Activated B cell treated with CpG ODN at 0.5 μM for 24 hours (primary cell): ENCODE data around the gene HMOX1. TPM values are rescaled to one million over a fixed set of nuclear protein-coding genes. Genes with fewer than 3 reads are reported as not detected.

Source experiments
- ATAC-seq: fragments of 200-7000 bp; cut with Tn5 transposase; one replicate; pipeline ENCODE4 v1.10.0; 2021; ENCODE audit warnings: low read depth, mild to moderate bottlenecking, moderate library complexity
- CTCF ChIA-PET: fragments of 350-600 bp; sonication (Branson Sonifier 250); formaldehyde crosslinking; loops from one replicate; lab custom pipeline; 2021; ENCODE audit warnings: antibody characterized with exemption; lab: Charles Lee
- POLR2A ChIA-PET: fragments of 350-600 bp; sonication (Branson Sonifier 250); formaldehyde crosslinking; loops from one replicate; lab custom pipeline; 2021; ENCODE audit warnings: antibody characterized with exemption; lab: Charles Lee
- DNase-seq: peaks from one replicate; pipeline ENCODE4 v3.0.0; 2022
- H3K27ac Mint-ChIP-seq: one replicate; pipeline ENCODE4 v1.8.0; 2020; ENCODE audit warnings: mixed read lengths
- H3K27me3 Mint-ChIP-seq: one replicate; pipeline ENCODE4 v1.8.0; 2021; ENCODE audit warnings: mixed read lengths
- H3K36me3 Mint-ChIP-seq: one replicate; pipeline ENCODE4 v1.8.0; 2021; ENCODE audit warnings: low read depth, mixed read lengths
- H3K4me1 Mint-ChIP-seq: one replicate; pipeline ENCODE4 v1.8.0; 2021; ENCODE audit warnings: mixed read lengths
- H3K4me3 Mint-ChIP-seq: one replicate; pipeline ENCODE4 v1.8.0; 2020; ENCODE audit warnings: mild to moderate bottlenecking, mixed read lengths
- H3K9me3 Mint-ChIP-seq: one replicate; pipeline ENCODE4 v1.8.0; 2020; ENCODE audit warnings: mixed read lengths
- intact Hi-C: fragments of 100-400 bp; cut with micrococcal nuclease; formaldehyde crosslinking; loops from one replicate; pipeline ENCODE4 v1.15.1; 2024
- total RNA-seq: library from RNA; stranded (reverse); gene quantifications from 2 replicates; pipeline ENCODE4 v1.2.3, GENCODE V29; 2022
- TF ChIP-seq, protein P1 (sequence below): fragments of 200-600 bp; IDR thresholded peaks from one replicate; pipeline ENCODE4 v1.8.0; 2022; ENCODE audit warnings: antibody characterized with exemption, mild to moderate bottlenecking

The HMOX1 gene
- total RNA-seq, 1 donor from 2014 or later: 13.3 TPM

DNA sequence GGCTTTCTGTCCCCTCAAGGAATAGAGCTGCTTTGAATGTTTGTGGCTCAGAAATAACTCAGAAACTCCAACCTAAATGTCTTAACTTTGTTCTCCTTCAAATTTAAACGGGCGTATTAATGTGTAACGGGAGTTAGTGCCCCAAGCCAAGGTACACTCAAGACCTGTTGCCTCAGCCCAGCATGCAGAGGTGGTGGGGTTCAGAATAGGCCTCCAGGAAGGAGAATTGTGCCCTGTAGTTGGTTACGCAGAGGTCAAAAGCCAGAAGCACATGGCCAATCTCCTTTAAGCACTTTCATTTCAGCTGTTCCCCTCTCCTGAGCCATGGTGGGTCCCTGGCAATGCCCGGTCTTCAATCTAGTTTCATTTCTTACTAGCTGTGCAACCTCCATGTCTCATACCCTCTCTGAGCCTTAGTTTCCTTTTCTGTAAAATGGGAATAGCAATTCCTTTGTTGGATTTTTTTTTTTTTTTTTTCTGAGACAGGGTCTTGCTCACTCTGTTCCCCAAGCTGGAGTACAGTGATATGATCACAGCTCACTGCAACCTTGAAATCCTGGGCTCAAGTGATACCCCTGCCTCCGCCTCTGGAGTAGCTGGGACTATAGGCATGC is 4.2 kb downstream of the HMOX1 start:
- Mint-ChIP-seq H3K9me3 (no peaks in the 10 kb centered on the region), H3K36me3 (peaks cover 7% of the 10 kb centered on the region), H3K27ac (no peak overlapping the region), H3K27me3 (no peaks in the 10 kb centered on the region), H3K4me3 (no peak overlapping the region), H3K4me1 (peaks cover 14% of the 10 kb centered on the region)
- ATAC-seq (no peak), DNase-seq (no peak)
- intact Hi-C loops: no loop called here
- ChIA-PET POLR2A (no interaction called here), CTCF (interaction anchor here (0.8 to 1.0 kb wide), 3 partner anchors 12 to 45 kb away, joined by 3 to 4 read pairs (median 3); no protein-coding TSS in a partner anchor)
- TF ChIP-seq, protein P1, sequence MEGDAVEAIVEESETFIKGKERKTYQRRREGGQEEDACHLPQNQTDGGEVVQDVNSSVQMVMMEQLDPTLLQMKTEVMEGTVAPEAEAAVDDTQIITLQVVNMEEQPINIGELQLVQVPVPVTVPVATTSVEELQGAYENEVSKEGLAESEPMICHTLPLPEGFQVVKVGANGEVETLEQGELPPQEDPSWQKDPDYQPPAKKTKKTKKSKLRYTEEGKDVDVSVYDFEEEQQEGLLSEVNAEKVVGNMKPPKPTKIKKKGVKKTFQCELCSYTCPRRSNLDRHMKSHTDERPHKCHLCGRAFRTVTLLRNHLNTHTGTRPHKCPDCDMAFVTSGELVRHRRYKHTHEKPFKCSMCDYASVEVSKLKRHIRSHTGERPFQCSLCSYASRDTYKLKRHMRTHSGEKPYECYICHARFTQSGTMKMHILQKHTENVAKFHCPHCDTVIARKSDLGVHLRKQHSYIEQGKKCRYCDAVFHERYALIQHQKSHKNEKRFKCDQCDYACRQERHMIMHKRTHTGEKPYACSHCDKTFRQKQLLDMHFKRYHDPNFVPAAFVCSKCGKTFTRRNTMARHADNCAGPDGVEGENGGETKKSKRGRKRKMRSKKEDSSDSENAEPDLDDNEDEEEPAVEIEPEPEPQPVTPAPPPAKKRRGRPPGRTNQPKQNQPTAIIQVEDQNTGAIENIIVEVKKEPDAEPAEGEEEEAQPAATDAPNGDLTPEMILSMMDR: no peak

GRCh38 chr22:35386670-35387288 is 5.9 kb downstream of the HMOX1 start:
- ATAC-seq (no peak), DNase-seq (no peak)
- TF ChIP-seq, protein P1: no peak
- ChIA-PET POLR2A (no interaction called here), CTCF (no interaction called here)
- Mint-ChIP-seq H3K4me3 (no peak overlapping the region), H3K36me3 (peaks cover 7% of the 10 kb centered on the region), H3K27ac (no peak overlapping the region), H3K4me1 (peaks cover 5% of the 10 kb centered on the region), H3K27me3 (no peaks in the 10 kb centered on the region), H3K9me3 (no peaks in the 10 kb centered on the region)
- intact Hi-C loops: no loop called here

DNA sequence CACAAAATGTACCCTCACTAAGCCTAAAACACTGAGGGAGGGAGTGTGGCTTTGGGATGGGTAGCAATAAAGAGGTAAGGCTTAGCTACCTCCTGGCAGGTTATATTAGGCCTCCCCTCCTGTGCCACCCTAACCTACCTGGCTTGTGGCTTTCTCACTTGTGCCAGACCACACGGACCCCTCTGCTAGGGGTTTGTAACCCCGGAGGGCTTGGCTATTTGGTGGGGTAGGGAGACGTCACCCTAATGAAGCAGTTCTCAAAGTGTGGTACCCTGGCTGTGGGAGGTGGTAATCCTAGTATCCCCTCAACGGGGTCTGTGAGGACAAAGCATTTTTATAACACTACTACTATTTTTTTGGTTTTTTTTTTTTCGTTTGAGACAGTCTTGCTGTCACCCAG is 10.0 kb downstream of the HMOX1 start:
- ChIA-PET CTCF (no interaction called here), POLR2A (interaction anchor here (2.4 kb wide), 1 partner anchor 19 kb away, joined by 9 read pairs; no protein-coding TSS in a partner anchor)
- Mint-ChIP-seq H3K4me3 (no peak overlapping the region), H3K4me1 (peaks cover 24% of the 10 kb centered on the region), H3K9me3 (no peaks in the 10 kb centered on the region), H3K27me3 (no peaks in the 10 kb centered on the region), H3K27ac (no peak overlapping the region), H3K36me3 (peaks cover 9% of the 10 kb centered on the region)
- TF ChIP-seq, protein P1: no peak
- ATAC-seq (no peak), DNase-seq (no peak)
- intact Hi-C loops: no loop called here

- peak; percentile 74 for ATAC-seq
- TF ChIP-seq, protein P1: no peak
- ChIA-PET CTCF (interaction anchor here (1.1 to 2.6 kb wide), 2 partner anchors 18 to 40 kb away, joined by 5 to 8 read pairs; no protein-coding TSS in a partner anchor), POLR2A (interaction anchor here (0.6 to 2.4 kb wide), 8 partner anchors 11 to 836 kb away, joined by 3 to 9 read pairs (median 6); partner anchors contain the start of gene HMOX1)
- H3K36me3 Mint-ChIP-seq: peaks cover 9% of the 10 kb centered on the region
- DNase-seq: no peak
- H3K27ac Mint-ChIP-seq: peak overlapping the region; percentile 70
- H3K4me3 Mint-ChIP-seq: no peak overlapping the region
- H3K9me3 Mint-ChIP-seq: no peaks in the 10 kb centered on the region
- no peaks in the 10 kb centered on the region for H3K27me3 Mint-ChIP-seq
- intact Hi-C loops: no loop called here
- H3K4me1 Mint-ChIP-seq: peaks cover 37% of the 10 kb centered on the region
Observed at GRCh38 chr22:35392357-35392756, 11.5 kb downstream of the HMOX1 start.
